IMR-90 (cell line): Measurements from ENCODE around the gene FOCAD. TPM values are rescaled to one million over a fixed set of nuclear protein-coding genes. Genes with fewer than 3 reads are reported as not detected.
A peak's percentile ranks its signal among the peaks of the same experiment; 100 is the strongest.

ENCODE experiments used
- ATAC-seq: fragments of 200-7000 bp; cut with Tn5 transposase; 2 replicates; pipeline ENCODE4 v1.9.1; 2020; ENCODE audit warnings: low read depth, mild to moderate bottlenecking, moderate library complexity
- BruUV-seq: library from RNA; stranded (reverse); fragments of 400-500 nt; replicated peaks from 2 replicates; lab custom pipeline; 2021; lab: Mats Ljungman, UMichigan
- CTCF ChIA-PET: fragments of 300-600 bp; formaldehyde crosslinking; extraction: SDS; loops from one replicate; lab custom pipeline; 2021; ENCODE audit warnings: antibody characterized with exemption; lab: Yijun Ruan, JAX
- POLR2A ChIA-PET: fragments of 300-600 bp; sonication (Branson Sonifier 250); formaldehyde crosslinking; loops from one replicate; lab custom pipeline; 2022; ENCODE audit warnings: antibody characterized with exemption; ENCODE audit not compliant: unreplicated experiment; lab: Charles Lee
- DNase-seq: peaks from one replicate; pipeline ENCODE4 v3.0.0; 2013
- H2AFZ ChIP-seq: replicated peaks from 2 replicates; pipeline ENCODE3; 2013; ENCODE audit warnings: low read length, mild to moderate bottlenecking; ENCODE audit not compliant: poor library complexity
- H2AK5ac ChIP-seq: 2 replicates; pipeline ENCODE4 v1.6.1; 2013; ENCODE audit warnings: low read depth, low read length, inconsistent platforms
- H2AK9ac ChIP-seq: replicated peaks from 2 replicates; pipeline ENCODE3; 2013; ENCODE audit warnings: mild to moderate bottlenecking, low read depth, low read length, moderate library complexity; ENCODE audit not compliant: poor library complexity
- H2BK120ac ChIP-seq: 2 replicates; pipeline ENCODE4 v1.6.1; 2013; ENCODE audit warnings: low read depth, low read length, inconsistent platforms
- H2BK15ac ChIP-seq: 3 replicates; pipeline ENCODE4 v1.6.1; 2013; ENCODE audit warnings: low read depth, low read length, inconsistent platforms
- H2BK20ac ChIP-seq: 2 replicates; pipeline ENCODE4 v1.6.1; 2013; ENCODE audit warnings: low read depth, mild to moderate bottlenecking, inconsistent platforms, low read length, moderate library complexity
- H2BK5ac ChIP-seq: 2 replicates; pipeline ENCODE4 v1.6.1; 2013; ENCODE audit warnings: mild to moderate bottlenecking, low read depth, low read length, inconsistent platforms; ENCODE audit not compliant: poor library complexity, severe bottlenecking
- H3K14ac ChIP-seq: replicated peaks from 2 replicates; pipeline ENCODE4 v1.6.1; 2013; ENCODE audit warnings: low read depth, low read length, inconsistent platforms
- H3K18ac ChIP-seq: 2 replicates; pipeline ENCODE4 v1.6.1; 2013; ENCODE audit warnings: low read depth, low read length, control low read depth
- H3K23ac ChIP-seq: 2 replicates; pipeline ENCODE4 v1.6.1; 2013; ENCODE audit warnings: low read depth, low read length, inconsistent platforms
- H3K27ac ChIP-seq: 2 replicates; pipeline ENCODE4 v1.5.1; 2013; ENCODE audit warnings: mild to moderate bottlenecking, control low read depth, low read length; ENCODE audit not compliant: insufficient read depth
- H3K27me3 ChIP-seq: 2 replicates; pipeline ENCODE4 v1.6.1; 2013; ENCODE audit warnings: low read length; ENCODE audit not compliant: control insufficient read depth, insufficient read depth
- H3K36me3 ChIP-seq: 2 replicates; pipeline ENCODE4 v1.6.1; 2013; ENCODE audit warnings: low read length, mixed read lengths; ENCODE audit not compliant: control insufficient read depth, insufficient read depth
- H3K4ac ChIP-seq: 2 replicates; pipeline ENCODE4 v1.6.1; 2013; ENCODE audit warnings: low read depth, low read length, inconsistent platforms
- H3K4me1 ChIP-seq: 2 replicates; pipeline ENCODE4 v1.6.1; 2013; ENCODE audit warnings: low read length, mixed read lengths; ENCODE audit not compliant: control insufficient read depth, insufficient read depth
- H3K4me2 ChIP-seq: 2 replicates; pipeline ENCODE4 v1.6.1; 2013; ENCODE audit warnings: low read depth, mild to moderate bottlenecking, control low read depth, low read length, moderate library complexity
- H3K4me3 ChIP-seq: 2 replicates; pipeline ENCODE4 v1.5.1; 2013; ENCODE audit warnings: low read depth, mild to moderate bottlenecking, control low read depth, low read length, moderate library complexity; ENCODE audit not compliant: insufficient read depth
- H3K56ac ChIP-seq: 2 replicates; pipeline ENCODE4 v1.6.1; 2013; ENCODE audit warnings: low read length, inconsistent platforms; ENCODE audit not compliant: insufficient read depth; ENCODE audit errors: extremely low read depth
- H3K79me1 ChIP-seq, 2 experiments: 2 replicates each; pipeline ENCODE4 v1.6.1; 2013; ENCODE audit warnings: low read length in 2 of 2, inconsistent platforms in 1 of 2, low read depth in 1 of 2
- H3K9ac ChIP-seq: 2 replicates; pipeline ENCODE4 v1.6.1; 2013; ENCODE audit warnings: low read depth, low read length, control low read depth
- H3K9me1 ChIP-seq: 2 replicates; pipeline ENCODE4 v1.6.1; 2013; ENCODE audit warnings: low read length, inconsistent platforms; ENCODE audit not compliant: insufficient read depth
- H3K9me3 ChIP-seq: 2 replicates; pipeline ENCODE4 v1.6.1; 2013; ENCODE audit warnings: low read length; ENCODE audit not compliant: control insufficient read depth, insufficient read depth
- H4K20me1 ChIP-seq: 2 replicates; pipeline ENCODE4 v1.6.1; 2013; ENCODE audit warnings: low read length, inconsistent platforms; ENCODE audit not compliant: insufficient read depth
- H4K5ac ChIP-seq: 2 replicates; pipeline ENCODE4 v1.6.1; 2013; ENCODE audit warnings: mild to moderate bottlenecking, low read depth, low read length, control low read depth
- H4K8ac ChIP-seq, 2 experiments: 2 replicates each; pipeline ENCODE4 v1.6.1; 2013; ENCODE audit warnings: low read depth in 2 of 2, low read length in 2 of 2, control low read depth in 1 of 2, inconsistent platforms in 1 of 2
- H4K91ac ChIP-seq: 2 replicates; pipeline ENCODE4 v1.6.1; 2013; ENCODE audit warnings: low read depth, low read length, inconsistent platforms; ENCODE audit not compliant: insufficient read depth
- CEBPB ChIP-seq: IDR thresholded peaks from 2 replicates; pipeline ENCODE4 v1.6.1; 2012; ENCODE audit warnings: low read depth, low read length, improper control_type of control experiment
- WGBS, 2 experiments: methylation state at CpG; one replicate each; pipeline versions ENCODE4 v1.1.5 to v1.1.7; 2013; ENCODE audit warnings: missing lambda C conversion rate in 2 of 2; ENCODE audit not compliant: insufficient read length in 1 of 2; ENCODE audit errors: extremely low coverage in 2 of 2; 5-methylcytosine and 5-hydroxymethylcytosine counted together
- dilution Hi-C: fragments of 300-500 bp; cut with HindIII; formaldehyde crosslinking; loops from one replicate; pipeline ENCODE4 v1.14.3; 2018; ENCODE audit warnings: low sequenced_read_pairs; ENCODE audit not compliant: unreplicated experiment
- in situ Hi-C: fragments of 300-500 bp; cut with MboI; formaldehyde crosslinking; loops from 3 replicates; pipeline ENCODE4 v1.14.3; 2019; ENCODE audit warnings: low sequenced_read_pairs, inconsistent platforms, mixed read lengths
- intact Hi-C: fragments of 100-400 bp; cut with micrococcal nuclease; formaldehyde crosslinking; loops from 2 replicates; pipeline ENCODE4 v1.10.0; 2022
- polyA plus RNA-seq, 3 experiments: library from polyadenylated mRNA; depleted of rRNA; stranded (reverse); fragments of >200 nt; gene quantifications; 2 replicates each; pipeline ENCODE4 v1.2.3, GENCODE V29; 2012; ENCODE audit warnings: low replicate concordance in 1 of 3
- total RNA-seq: library from RNA; depleted of rRNA; stranded (reverse); fragments of >200 nt; gene quantifications from 2 replicates; pipeline ENCODE4 v1.2.3, GENCODE V29; 2012
- TF ChIP-seq, protein P1 (sequence below): conservative IDR thresholded peaks from 2 replicates; pipeline ENCODE4 v1.5.1; 2012; ENCODE audit warnings: mild to moderate bottlenecking, low read depth, low read length, improper control_type of control experiment

Gene FOCAD
- total and polyA plus RNA-seq, 2 of the 4 experiments (the other 2 are of a cell fraction): 28.8 to 91.2 TPM

GRCh38 chr9:20844916-20845315 is 160.9 kb downstream of the FOCAD start:
- no peak overlapping the region for H3K14ac ChIP-seq
- ChIA-PET CTCF (no interaction called here), POLR2A (no interaction called here)
- no peak for ATAC-seq
- H3K4me1 ChIP-seq: peaks cover 2% of the 10 kb centered on the region; the same call in 1 of the 2 replicates
- H3K36me3 ChIP-seq: no peaks in the 10 kb centered on the region
- H3K4me2 ChIP-seq: no peak overlapping the region
- no peak overlapping the region for H3K4me3 ChIP-seq
- no peak overlapping the region for H3K18ac ChIP-seq
- BruUV-seq: no TSS peak
- no peak overlapping the region for H2BK5ac ChIP-seq
- no peak overlapping the region for H3K23ac ChIP-seq
- no peak overlapping the region for H2BK20ac ChIP-seq
- H2BK120ac ChIP-seq: no peak overlapping the region
- no peaks in the 10 kb centered on the region; the same call in 1 of the 2 replicates for H3K9me3 ChIP-seq
- no peak overlapping the region for H4K8ac ChIP-seq
- no peak overlapping the region for H3K27ac ChIP-seq
- no peak overlapping the region for H2BK15ac ChIP-seq
- no peaks in the 10 kb centered on the region for H4K20me1 ChIP-seq
- H2AK9ac ChIP-seq: no peak overlapping the region
- H3K79me1 ChIP-seq: peaks cover 4 to 7% of the 10 kb centered on the region in 2 experiments; a peak in 2 of 4 replicates
- intact Hi-C loops (no loop called here), in situ Hi-C loops (no loop called here), dilution Hi-C loops (no loop called here)
- H2AFZ ChIP-seq: no peak overlapping the region
- WGBS, 2 experiments: no CpG with 5 or more reads among the region's 2 CpGs
- no peaks in the 10 kb centered on the region for H3K27me3 ChIP-seq
- no peaks in the 10 kb centered on the region for H3K9me1 ChIP-seq
- no peak overlapping the region for H3K56ac ChIP-seq
- no peak overlapping the region for H4K5ac ChIP-seq
- TF ChIP-seq, protein P1, sequence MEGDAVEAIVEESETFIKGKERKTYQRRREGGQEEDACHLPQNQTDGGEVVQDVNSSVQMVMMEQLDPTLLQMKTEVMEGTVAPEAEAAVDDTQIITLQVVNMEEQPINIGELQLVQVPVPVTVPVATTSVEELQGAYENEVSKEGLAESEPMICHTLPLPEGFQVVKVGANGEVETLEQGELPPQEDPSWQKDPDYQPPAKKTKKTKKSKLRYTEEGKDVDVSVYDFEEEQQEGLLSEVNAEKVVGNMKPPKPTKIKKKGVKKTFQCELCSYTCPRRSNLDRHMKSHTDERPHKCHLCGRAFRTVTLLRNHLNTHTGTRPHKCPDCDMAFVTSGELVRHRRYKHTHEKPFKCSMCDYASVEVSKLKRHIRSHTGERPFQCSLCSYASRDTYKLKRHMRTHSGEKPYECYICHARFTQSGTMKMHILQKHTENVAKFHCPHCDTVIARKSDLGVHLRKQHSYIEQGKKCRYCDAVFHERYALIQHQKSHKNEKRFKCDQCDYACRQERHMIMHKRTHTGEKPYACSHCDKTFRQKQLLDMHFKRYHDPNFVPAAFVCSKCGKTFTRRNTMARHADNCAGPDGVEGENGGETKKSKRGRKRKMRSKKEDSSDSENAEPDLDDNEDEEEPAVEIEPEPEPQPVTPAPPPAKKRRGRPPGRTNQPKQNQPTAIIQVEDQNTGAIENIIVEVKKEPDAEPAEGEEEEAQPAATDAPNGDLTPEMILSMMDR: no peak
- peak; percentile 68; the same call in 1 of the 2 replicates for TF ChIP-seq CEBPB
- no peak overlapping the region for H3K4ac ChIP-seq
- H3K9ac ChIP-seq: no peak overlapping the region
- H2AK5ac ChIP-seq: no peak overlapping the region
- no peak overlapping the region for H4K91ac ChIP-seq
- DNase-seq: peak; percentile 31
